Endothelial cell of umbilical vein (primary cell): ENCODE data around the gene EPHA5. TPM values are rescaled to one million over a fixed set of nuclear protein-coding genes. Genes with fewer than 3 reads are reported as not detected.
A peak's percentile ranks its signal among the peaks of the same experiment; 100 is the strongest.

ENCODE experiments used
- BruUV-seq: library from RNA; stranded (reverse); fragments of 400-500 nt; replicated peaks from 2 replicates; lab custom pipeline; 2021; lab: Mats Ljungman, UMichigan
- CTCF ChIA-PET: fragments of 300-600, 350-600 bp; sonication (Branson Sonifier 250); formaldehyde crosslinking; loops from one replicate; lab custom pipeline; 2021; ENCODE audit warnings: antibody characterized with exemption, inconsistent platforms; lab: Charles Lee
- POLR2A ChIA-PET: fragments of 300-600, 350-600 bp; sonication (Branson Sonifier 250); formaldehyde crosslinking; loops from one replicate; lab custom pipeline; 2021; ENCODE audit warnings: antibody characterized with exemption, inconsistent platforms; lab: Charles Lee
- DNase-seq: peaks from one replicate; pipeline ENCODE4 v3.0.0-alpha.2; 2011; ENCODE audit warnings: low read depth, low spot score
- FAIRE-seq: peaks from 2 replicates; lab custom pipeline; 2011; peaks lifted over from hg19 to GRCh38; lab: Jason Lieb, UNC
- H2AFZ ChIP-seq: 2 replicates; pipeline ENCODE4 v1.6.0; 2012; ENCODE audit warnings: low read depth, low read length, control low read depth, inconsistent platforms
- H3K27ac ChIP-seq: 2 replicates; pipeline ENCODE4 v1.5.1; 2011; ENCODE audit warnings: low read depth, mild to moderate bottlenecking, control low read depth, low read length, moderate library complexity; ENCODE audit not compliant: insufficient read depth
- H3K27me3 ChIP-seq, 2 experiments: 2 replicates each; pipeline versions ENCODE4 v1.6.0 to v1.6.1; 2011; ENCODE audit warnings: low read length in 2 of 2, mixed read lengths in 1 of 2; ENCODE audit not compliant: control insufficient read depth in 2 of 2, insufficient read depth in 2 of 2
- H3K36me3 ChIP-seq, 2 experiments: 2 replicates in 1 of 2; 3 replicates in 1 of 2; pipeline ENCODE4 v1.5.1; 2011; ENCODE audit warnings: low read length in 2 of 2, mild to moderate bottlenecking in 1 of 2, moderate library complexity in 1 of 2; ENCODE audit not compliant: control insufficient read depth in 2 of 2, insufficient read depth in 2 of 2; ENCODE audit errors: extremely low read depth in 1 of 2
- H3K4me1 ChIP-seq: 3 replicates; pipeline ENCODE4 v1.5.1; 2011; ENCODE audit warnings: mild to moderate bottlenecking, low read length; ENCODE audit not compliant: control insufficient read depth, insufficient read depth; ENCODE audit errors: extremely low read depth
- H3K4me2 ChIP-seq: 2 replicates; pipeline ENCODE4 v1.6.1; 2011; ENCODE audit warnings: low read length, control low read depth, mixed read lengths; ENCODE audit not compliant: insufficient read depth
- H3K4me3 ChIP-seq, 3 experiments: fragments of 200-600 bp in 1 of 3; sonication (generic), shearing (Covaris generic) in 1 of 3; replicated peaks in 1 of 3; 2 replicates each; pipeline ENCODE4 v1.5.1; 2011 to 2016; ENCODE audit warnings: control low read depth in 3 of 3, low read length in 3 of 3, mild to moderate bottlenecking in 2 of 3, inconsistent platforms in 1 of 3, low read depth in 1 of 3, moderate library complexity in 1 of 3; ENCODE audit not compliant: insufficient read depth in 1 of 3
- H3K79me2 ChIP-seq: 2 replicates; pipeline ENCODE4 v1.6.0; 2012; ENCODE audit warnings: low read length, inconsistent platforms; ENCODE audit not compliant: control insufficient read depth, insufficient read depth
- H3K9ac ChIP-seq: replicated peaks from 2 replicates; pipeline ENCODE3; 2011; ENCODE audit warnings: low read length, control low read depth; ENCODE audit not compliant: insufficient read depth; ENCODE audit errors: extremely low read depth
- H3K9me1 ChIP-seq: replicated peaks from 3 replicates; pipeline ENCODE4 v1.6.0; 2011; ENCODE audit warnings: mild to moderate bottlenecking, low read length; ENCODE audit not compliant: control insufficient read depth, insufficient read depth; ENCODE audit errors: extremely low read depth
- H3K9me3 ChIP-seq: replicated peaks from 2 replicates; pipeline ENCODE4 v1.5.1; 2012; ENCODE audit warnings: low read length, inconsistent platforms; ENCODE audit not compliant: control insufficient read depth, insufficient read depth
- H4K20me1 ChIP-seq: replicated peaks from 2 replicates; pipeline ENCODE3; 2011; ENCODE audit warnings: mild to moderate bottlenecking, low read length; ENCODE audit not compliant: control insufficient read depth, insufficient read depth; ENCODE audit errors: extremely low read depth
- CTCF ChIP-seq, 2 donors: IDR thresholded peaks; 1 replicate in 1 of 2; 2 replicates in 1 of 2; pipeline ENCODE4 v1.5.1; 2011; ENCODE audit warnings: low read length in 2 of 2, mild to moderate bottlenecking in 2 of 2, moderate library complexity in 2 of 2, control low read depth in 1 of 2, inconsistent platforms in 1 of 2, low read depth in 1 of 2; ENCODE audit not compliant: insufficient read depth in 1 of 2; ENCODE audit errors: extremely low read depth in 1 of 2
- GATA2 ChIP-seq: IDR thresholded peaks from 2 replicates; pipeline ENCODE4 v1.7.0; 2011; ENCODE audit warnings: low read depth, mild to moderate bottlenecking, moderate library complexity, mixed read lengths, low read length; ENCODE audit not compliant: insufficient read length, insufficient read depth
- JUN ChIP-seq: IDR thresholded peaks from 2 replicates; pipeline ENCODE4 v1.6.1; 2011; ENCODE audit warnings: borderline replicate concordance, low read depth; ENCODE audit not compliant: insufficient read length, insufficient read depth
- dilution Hi-C: fragments of 300-500 bp; cut with MboI; formaldehyde crosslinking; loops from one replicate; pipeline ENCODE4 v1.15.0; 2019; ENCODE audit warnings: low sequenced_read_pairs; ENCODE audit not compliant: extremely low pct_ligation_motif_present
- intact Hi-C: fragments of 100-400 bp; cut with micrococcal nuclease; formaldehyde crosslinking; loops from one replicate; pipeline ENCODE4 v1.10.0; 2022
- polyA plus RNA-seq, 4 experiments: library from polyadenylated mRNA; depleted of rRNA in 3 of 4; stranded (reverse) in 3 of 4; unstranded in 1 of 4; fragments of >200 nt; gene quantifications; 2 replicates each; pipeline versions ENCODE4 v1.2.1 to v1.2.3, GENCODE V29; 2011 to 2012; ENCODE audit warnings: missing spikeins in 1 of 4
- total RNA-seq: library from RNA; stranded (reverse); gene quantifications from 2 replicates; pipeline ENCODE4 v1.2.3, GENCODE V29; 2021

EPHA5 gene
- total and polyA plus RNA-seq, 2 donors (not counting 3 experiments of a cell fraction or from before 2014, with no cell fraction given) = 0.31 to 0.39 TPM

- ChIA-PET CTCF (interaction anchor here (0.8 to 1.5 kb wide), 4 partner anchors 11 to 276 kb away, joined by 3 to 4 read pairs (median 4); no protein-coding TSS in a partner anchor), POLR2A (no interaction called here)
- dilution Hi-C loops (no loop called here), intact Hi-C loops (no loop called here)
- BruUV-seq = no TSS peak
- H3K79me2 ChIP-seq = no peaks in the 10 kb centered on the region
- no peaks in the 10 kb centered on the region for H4K20me1 ChIP-seq
- peak overlapping the region; percentile 99 for H3K4me2 ChIP-seq
- FAIRE-seq (no peak), DNase-seq (no peak)
- H3K4me3 ChIP-seq = peak overlapping the region; percentile 45 to 89 (median 89)
- peak overlapping the region; percentile 35 for H3K9ac ChIP-seq
- no peaks in the 10 kb centered on the region for H3K9me3 ChIP-seq
- H3K36me3 ChIP-seq = no peaks in the 10 kb centered on the region
- H3K27me3 ChIP-seq = peaks cover 11 to 17% of the 10 kb centered on the region in 2 experiments
- H2AFZ ChIP-seq = peak overlapping the region; percentile 74
- peaks cover 18% of the 10 kb centered on the region for H3K4me1 ChIP-seq
- no peaks in the 10 kb centered on the region for H3K9me1 ChIP-seq
- TF ChIP-seq CTCF (IDR thresholded peaks at IDR 0.05; ENCODE audit: extremely low read depth in 1 of 2, insufficient read depth in 1 of 2, low read depth in 1 of 2, low read length in 2 of 2) (no peak), GATA2 (peak; percentile 31), JUN (no peak)
- no peak overlapping the region for H3K27ac ChIP-seq
Observed at GRCh38 chr4:65668201-65669089, 1.8 kb downstream of the EPHA5 start.
